H1 (cell line): ENCODE data around the gene SCYL2. TPM values are rescaled to one million over a fixed set of nuclear protein-coding genes. Genes with fewer than 3 reads are reported as not detected.

ENCODE experiments used
- CTCF ChIA-PET: fragments of 300-600 bp; sonication (Branson Sonifier 250); formaldehyde crosslinking; loops from one replicate; lab custom pipeline; 2021; ENCODE audit not compliant: partially characterized antibody; lab: Charles Lee
- POLR2A ChIA-PET: fragments of 300-600 bp; sonication (Branson Sonifier 250); formaldehyde crosslinking; loops from one replicate; lab custom pipeline; 2021; ENCODE audit warnings: inconsistent platforms; ENCODE audit not compliant: partially characterized antibody; lab: Charles Lee
- DNase-seq, 2 experiments: peaks; one replicate each; pipeline versions ENCODE4 v3.0.0 to v3.0.0-alpha.2; 2010 to 2022; ENCODE audit warnings: low spot score in 2 of 2, low read depth in 1 of 2, mixed read lengths in 1 of 2
- FAIRE-seq: peaks from 2 replicates; lab custom pipeline; 2011; peaks lifted over from hg19 to GRCh38; lab: Jason Lieb, UNC
- H2AFZ ChIP-seq: 2 replicates; pipeline ENCODE4 v1.8.1; 2012; ENCODE audit warnings: low read length, inconsistent platforms
- H2AK5ac ChIP-seq: 2 replicates; pipeline ENCODE4 v1.6.1; 2013; ENCODE audit warnings: low read depth, low read length
- H2BK120ac ChIP-seq: replicated peaks from 2 replicates; pipeline ENCODE3; 2013; ENCODE audit warnings: low read depth, low read length, inconsistent platforms
- H2BK12ac ChIP-seq: 2 replicates; pipeline ENCODE4 v1.6.1; 2013; ENCODE audit warnings: low read depth, low read length
- H2BK15ac ChIP-seq: 2 replicates; pipeline ENCODE4 v1.6.1; 2013; ENCODE audit warnings: low read length
- H2BK20ac ChIP-seq: 2 replicates; pipeline ENCODE4 v1.6.1; 2013; ENCODE audit warnings: low read length
- H2BK5ac ChIP-seq: 2 replicates; pipeline ENCODE4 v1.6.1; 2013; ENCODE audit warnings: low read depth, low read length
- H3K14ac ChIP-seq: 2 replicates; pipeline ENCODE4 v1.6.1; 2013; ENCODE audit warnings: inconsistent platforms; ENCODE audit not compliant: insufficient read length
- H3K18ac ChIP-seq: 2 replicates; pipeline ENCODE4 v1.6.1; 2013; ENCODE audit warnings: low read length; ENCODE audit errors: extremely low read depth
- H3K23ac ChIP-seq: 2 replicates; pipeline ENCODE4 v1.6.1; 2013; ENCODE audit warnings: inconsistent platforms; ENCODE audit not compliant: insufficient read length
- H3K23me2 ChIP-seq: 2 replicates; pipeline ENCODE4 v1.6.1; 2013; ENCODE audit warnings: low read depth, low read length
- H3K27ac ChIP-seq: 2 replicates; pipeline ENCODE4 v1.6.1; 2011; ENCODE audit warnings: low read depth, low read length, inconsistent platforms
- H3K27me3 ChIP-seq, 4 experiments: replicated peaks in 1 of 4; 1 replicate in 1 of 4; 2 replicates in 3 of 4; pipeline versions ENCODE4 v1.6.1 to v1.8.1; 2011 to 2013; ENCODE audit warnings: low read length in 3 of 4, mild to moderate bottlenecking in 3 of 4, inconsistent platforms in 2 of 4, mixed read lengths in 2 of 4, moderate library complexity in 1 of 4; ENCODE audit not compliant: control insufficient read depth in 3 of 4, insufficient read depth in 3 of 4; ENCODE audit errors: extremely low read depth in 1 of 4
- H3K36me3 ChIP-seq, 4 experiments: 2 replicates each; pipeline versions ENCODE4 v1.6.1 to v1.8.1; 2011 to 2013; ENCODE audit warnings: mild to moderate bottlenecking in 4 of 4, low read length in 3 of 4, moderate library complexity in 2 of 4, control low read depth in 1 of 4, inconsistent platforms in 1 of 4; ENCODE audit not compliant: insufficient read depth in 4 of 4, control insufficient read depth in 2 of 4
- H3K4ac ChIP-seq: replicated peaks from 2 replicates; pipeline ENCODE3; 2013; ENCODE audit warnings: low read length, low read depth, mixed read lengths, inconsistent platforms; ENCODE audit not compliant: insufficient read length
- H3K4me1 ChIP-seq, 4 experiments: replicated peaks in 1 of 4; 1 replicate in 1 of 4; 2 replicates in 3 of 4; pipeline versions ENCODE4 v1.6.1 to v1.8.1; 2011 to 2013; ENCODE audit warnings: low read length in 3 of 4, inconsistent platforms in 2 of 4, mixed read lengths in 1 of 4; ENCODE audit not compliant: insufficient read depth in 4 of 4, control insufficient read depth in 3 of 4
- H3K4me2 ChIP-seq, 2 experiments: 2 replicates each; pipeline versions ENCODE4 v1.6.1 to v1.8.1; 2011 to 2013; ENCODE audit warnings: low read depth in 2 of 2, low read length in 2 of 2, control low read depth in 1 of 2, inconsistent platforms in 1 of 2, mild to moderate bottlenecking in 1 of 2; ENCODE audit not compliant: insufficient read depth in 1 of 2
- H3K4me3 ChIP-seq, 4 experiments: fragments of 200-600, 300-600 bp in 1 of 4; sonication (generic), shearing (Covaris generic), sonication (Bioruptor Twin) in 1 of 4; 2 replicates each; pipeline versions ENCODE4 v1.5.1 to v1.8.1; 2011 to 2016; ENCODE audit warnings: low read length in 4 of 4, low read depth in 3 of 4, control low read depth in 2 of 4, inconsistent platforms in 2 of 4, mild to moderate bottlenecking in 2 of 4, mixed read lengths in 1 of 4, moderate library complexity in 1 of 4; ENCODE audit not compliant: insufficient read depth in 2 of 4; ENCODE audit errors: extremely low read depth in 1 of 4
- H3K56ac ChIP-seq: replicated peaks from 2 replicates; pipeline ENCODE3; 2013; ENCODE audit warnings: low read depth, mild to moderate bottlenecking, mixed read lengths, low read length, inconsistent platforms; ENCODE audit not compliant: insufficient read length
- H3K79me1 ChIP-seq: 2 replicates; pipeline ENCODE4 v1.6.1; 2013; ENCODE audit warnings: low read depth, low read length, control low read depth
- H3K79me2 ChIP-seq, 2 experiments: 2 replicates each; pipeline versions ENCODE4 v1.6.1 to v1.8.1; 2012 to 2013; ENCODE audit warnings: low read length in 2 of 2, mild to moderate bottlenecking in 2 of 2, inconsistent platforms in 1 of 2; ENCODE audit not compliant: insufficient read depth in 2 of 2, control insufficient read depth in 1 of 2
- H3K9ac ChIP-seq, 4 experiments: replicated peaks in 1 of 4; 1 replicate in 1 of 4; 2 replicates in 3 of 4; pipeline versions ENCODE4 v1.6.1 to v1.8.1; 2011 to 2013; ENCODE audit warnings: low read depth in 3 of 4, low read length in 3 of 4, control low read depth in 2 of 4, mild to moderate bottlenecking in 2 of 4, moderate library complexity in 2 of 4, inconsistent platforms in 1 of 4; ENCODE audit errors: extremely low read depth in 1 of 4
- H3K9me3 ChIP-seq, 2 experiments: 2 replicates each; pipeline versions ENCODE4 v1.6.1 to v1.8.1; 2012 to 2013; ENCODE audit warnings: mild to moderate bottlenecking in 2 of 2, moderate library complexity in 2 of 2, control low read depth in 1 of 2, inconsistent platforms in 1 of 2, low read depth in 1 of 2, low read length in 1 of 2, mixed read lengths in 1 of 2; ENCODE audit not compliant: insufficient read depth in 2 of 2
- H4K20me1 ChIP-seq, 2 experiments: replicated peaks in 1 of 2; 2 replicates each; pipeline versions ENCODE3 to v1.8.1; 2011 to 2013; ENCODE audit warnings: inconsistent platforms in 2 of 2, low read length in 2 of 2, mild to moderate bottlenecking in 1 of 2; ENCODE audit not compliant: insufficient read depth in 2 of 2, control insufficient read depth in 1 of 2
- H4K5ac ChIP-seq: 2 replicates; pipeline ENCODE4 v1.6.1; 2013; ENCODE audit warnings: low read length, low read depth, mixed read lengths, inconsistent platforms; ENCODE audit not compliant: insufficient read length
- H4K8ac ChIP-seq: 2 replicates; pipeline ENCODE4 v1.8.0; 2013; ENCODE audit warnings: mild to moderate bottlenecking, moderate library complexity, low read length, inconsistent platforms; ENCODE audit not compliant: insufficient read depth; ENCODE audit errors: extremely low read depth
- H4K91ac ChIP-seq: replicated peaks from 2 replicates; pipeline ENCODE3; 2013; ENCODE audit warnings: low read length, mixed read lengths, inconsistent platforms; ENCODE audit not compliant: insufficient read length
- MAX ChIP-seq: IDR thresholded peaks from 2 replicates; pipeline ENCODE4 v1.6.1; 2012; ENCODE audit warnings: inconsistent platforms
- WGBS, 2 experiments: shearing (Covaris generic) in 1 of 2; methylation state at CpG; one replicate each; pipeline versions ENCODE4 v1.1.6 to v1.1.7; 2013 to 2015; ENCODE audit warnings: low lambda C conversion rate in 2 of 2, mixed read lengths in 2 of 2, inconsistent platforms in 1 of 2, low coverage in 1 of 2, missing lambda C conversion rate in 1 of 2; ENCODE audit not compliant: insufficient replicate concordance in 2 of 2, insufficient coverage in 1 of 2, insufficient read length in 1 of 2; ENCODE audit errors: extremely low coverage in 1 of 2, missing lambda C conversion rate in 1 of 2; 5-methylcytosine and 5-hydroxymethylcytosine counted together
- polyA plus RNA-seq, 7 experiments: library from polyadenylated mRNA; depleted of rRNA in 3 of 7; stranded (reverse) in 5 of 7; unstranded in 2 of 7; fragments of >200 nt in 5 of 7; fragments of 200-250 nt in 2 of 7; gene quantifications; 1 replicate in 5 of 7; 2 replicates in 1 of 7; 4 replicates in 1 of 7; pipeline versions ENCODE4 v1.2.1 to v1.2.3, GENCODE V29; 2011 to 2013; ENCODE audit warnings: missing spikeins in 2 of 7, mixed read lengths in 2 of 7
- total RNA-seq: library from RNA; stranded (reverse); fragmentation: NEBNext Ultra II Directional; extraction: Animal tissue kit (Norgen Biotek cat#: 25700); gene quantifications from 2 replicates; pipeline ENCODE4 v1.2.1, GENCODE V29; 2021

The SCYL2 gene
- total and polyA plus RNA-seq, 2 of the 8 experiments (the other 6 are each of a cell fraction or from before 2014, with no cell fraction given) = 8.9 to 48.7 TPM

- H3K27me3 ChIP-seq = no peaks in the 10 kb centered on the region
- H2BK120ac ChIP-seq = no peak overlapping the region
- H2BK5ac ChIP-seq = no peak overlapping the region
- H3K4me3 ChIP-seq = no peak overlapping the region
- no peak overlapping the region for H2BK12ac ChIP-seq
- no peak overlapping the region for H2BK20ac ChIP-seq
- no peak overlapping the region for H3K18ac ChIP-seq
- no peak overlapping the region for H3K23ac ChIP-seq
- no peak overlapping the region for H4K5ac ChIP-seq
- H3K36me3 ChIP-seq = peaks cover 0 to 62% (median 7%) of the 10 kb centered on the region in 4 experiments; a peak in 4 of 8 replicates
- H3K27ac ChIP-seq = no peak overlapping the region
- H3K9me3 ChIP-seq = no peaks in the 10 kb centered on the region
- DNase-seq (no peak), FAIRE-seq (no peak)
- H4K91ac ChIP-seq = no peak overlapping the region
- H2BK15ac ChIP-seq = no peak overlapping the region
- no peaks in the 10 kb centered on the region for H3K79me1 ChIP-seq
- H2AK5ac ChIP-seq = no peak overlapping the region
- H3K4me1 ChIP-seq = no peaks in the 10 kb centered on the region
- CTCF ChIA-PET = no interaction called here
- H3K9ac ChIP-seq = no peak overlapping the region
- no peak overlapping the region for H3K56ac ChIP-seq
- H4K8ac ChIP-seq = no peak overlapping the region
- WGBS, 2 experiments = 87% methylated on average over 5 of the region's 5 CpGs; no CpG with 5 or more reads in 1 of the 2 experiments
- H3K14ac ChIP-seq = no peak overlapping the region
- no peaks in the 10 kb centered on the region for H4K20me1 ChIP-seq
- H2AFZ ChIP-seq = no peak overlapping the region
- H3K4ac ChIP-seq = no peak overlapping the region
- no peak for TF ChIP-seq MAX
- H3K23me2 ChIP-seq = no peaks in the 10 kb centered on the region
- no peak overlapping the region for H3K4me2 ChIP-seq
- no peaks in the 10 kb centered on the region for H3K79me2 ChIP-seq
- POLR2A ChIA-PET = no interaction called here
Observed at GRCh38 chr12:100219328-100220109, 47.5 kb upstream of the SCYL2 start.
